Stimulated activated CD8-positive, alpha-beta memory T cell treated with anti-CD3 and anti-CD28 coated beads, Interleukin-2, amount 100 ng/mL, for 48 hours (primary cell): ENCODE measurements around the gene RPS15.
"Not testable (repeated sequence)": the region's sequence is repeated elsewhere in the genome, so short reads cannot be mapped to it uniquely, and the experiment has no call there.

Experiments
- DNase-seq, 2 donors: peaks; one replicate each; pipeline ENCODE4 v3.0.0-alpha.2; 2020; ENCODE audit warnings: low read depth in 2 of 2

RPS15 gene

DNA sequence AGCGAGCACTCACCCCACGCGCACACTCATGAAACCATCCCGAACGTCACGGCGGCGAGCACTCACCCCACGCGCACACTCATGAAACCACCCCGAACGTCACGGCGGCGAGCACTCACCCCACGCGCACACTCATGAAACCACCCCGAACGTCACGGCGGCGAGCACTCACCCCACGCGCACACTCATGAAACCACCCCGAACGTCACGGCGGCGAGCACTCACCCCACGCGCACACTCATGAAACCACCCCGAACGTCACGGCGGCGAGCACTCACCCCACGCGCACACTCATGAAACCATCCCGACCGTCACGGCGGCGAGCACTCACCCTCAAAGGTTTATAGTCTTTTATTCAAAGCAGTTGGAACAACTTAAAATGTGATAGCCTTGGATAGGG lies 18.1 kb upstream of the RPS15 start:
- not testable (repeated sequence) for DNase-seq

DNA sequence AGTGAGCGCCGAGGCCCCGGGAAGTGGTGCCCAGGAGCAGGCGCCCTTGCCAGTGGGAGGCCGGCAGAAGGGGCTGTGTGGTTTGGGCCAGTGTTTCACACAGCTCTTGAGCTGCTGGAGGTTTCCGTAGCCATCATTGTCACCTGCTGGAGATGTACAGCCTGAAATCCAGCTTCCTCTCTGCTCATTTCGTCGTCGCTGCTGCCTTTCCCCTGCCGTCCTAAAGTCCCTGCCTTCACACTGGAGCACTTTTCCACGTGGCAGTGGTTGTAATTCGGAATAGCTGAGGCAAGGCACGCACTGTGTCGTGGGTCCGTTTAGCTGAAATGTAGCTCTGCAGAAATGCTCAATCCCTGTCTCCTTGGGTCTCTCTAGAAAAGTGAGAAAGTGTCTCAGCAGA lies 17.6 kb upstream of the RPS15 start:
- DNase-seq, result no peak

DNA sequence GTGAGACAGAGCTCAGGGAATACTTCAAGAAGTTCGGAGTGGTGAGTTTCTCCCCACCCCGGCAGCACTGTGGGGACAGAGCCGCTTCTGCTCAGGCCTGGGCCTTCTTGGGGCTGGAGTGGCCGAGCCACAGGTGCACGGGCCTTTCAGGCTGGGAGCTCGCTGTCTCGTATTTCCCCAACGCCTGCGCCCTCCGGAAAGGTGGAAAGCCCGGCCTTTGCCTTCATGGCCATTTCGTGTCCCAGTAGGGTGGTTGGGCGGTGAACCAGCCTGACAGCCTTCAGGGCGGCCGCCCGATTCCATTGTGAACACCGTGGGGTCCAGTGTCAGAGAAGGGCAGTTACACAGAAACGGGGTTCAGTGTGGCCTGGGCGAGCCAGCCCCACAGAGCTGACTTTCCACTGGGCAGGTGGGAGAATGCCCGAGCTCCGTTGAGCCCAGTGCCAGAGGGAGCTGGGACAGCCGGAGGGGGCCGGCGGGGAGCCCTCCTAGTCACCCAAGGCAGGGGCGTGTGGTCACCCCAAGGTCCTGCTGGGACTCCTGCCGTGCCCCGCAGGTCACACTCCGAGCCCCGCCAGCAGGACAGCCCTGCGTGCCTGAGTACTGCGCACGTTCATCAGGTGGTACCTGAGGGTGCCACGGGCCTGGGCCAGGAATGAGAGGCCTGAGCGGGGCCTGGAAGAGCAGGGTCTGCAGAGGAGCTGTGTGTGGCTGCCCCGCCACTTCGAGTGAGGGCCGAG lies 16.8 kb upstream of the RPS15 start:
- no peak for DNase-seq

DNA sequence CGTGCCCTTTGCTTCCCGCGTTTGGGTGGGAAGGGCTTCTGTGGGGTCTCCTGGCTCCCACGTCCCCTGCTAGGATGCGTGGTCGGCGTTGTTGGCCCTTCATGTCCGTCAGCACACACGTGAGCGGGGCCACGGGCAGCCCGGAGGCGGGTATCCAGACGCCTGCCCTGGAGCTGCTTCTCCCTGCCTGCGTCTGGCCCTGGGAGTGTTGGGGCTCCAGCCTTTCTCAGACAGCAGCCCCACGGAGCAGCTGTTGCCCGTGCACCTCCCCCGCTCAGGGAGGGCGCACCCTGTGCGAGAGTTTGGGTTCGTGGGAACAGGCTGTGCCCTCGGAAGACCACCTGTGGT lies 16.3 kb upstream of the RPS15 start:
- no peak for DNase-seq

DNA sequence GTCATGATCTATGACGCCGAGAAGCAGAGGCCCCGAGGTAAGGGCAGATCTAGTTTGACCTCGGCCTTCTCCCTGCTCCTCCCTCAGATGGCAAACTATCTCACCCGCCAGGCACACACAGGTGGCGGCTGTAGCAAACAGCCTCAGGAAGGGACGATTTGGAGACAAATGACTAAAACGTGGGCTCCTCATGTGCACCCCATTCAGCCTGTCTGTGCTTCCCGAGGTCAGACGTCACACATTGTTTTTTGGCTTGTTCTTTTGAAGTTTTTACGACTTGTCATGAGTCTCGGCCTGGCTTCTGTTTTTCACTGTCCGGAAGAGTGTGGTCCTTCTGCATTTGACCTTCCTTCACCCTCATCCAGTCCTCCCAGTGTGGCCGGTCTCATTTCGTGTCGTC lies 15.8 kb upstream of the RPS15 start:
- DNase-seq, result no peak

DNA sequence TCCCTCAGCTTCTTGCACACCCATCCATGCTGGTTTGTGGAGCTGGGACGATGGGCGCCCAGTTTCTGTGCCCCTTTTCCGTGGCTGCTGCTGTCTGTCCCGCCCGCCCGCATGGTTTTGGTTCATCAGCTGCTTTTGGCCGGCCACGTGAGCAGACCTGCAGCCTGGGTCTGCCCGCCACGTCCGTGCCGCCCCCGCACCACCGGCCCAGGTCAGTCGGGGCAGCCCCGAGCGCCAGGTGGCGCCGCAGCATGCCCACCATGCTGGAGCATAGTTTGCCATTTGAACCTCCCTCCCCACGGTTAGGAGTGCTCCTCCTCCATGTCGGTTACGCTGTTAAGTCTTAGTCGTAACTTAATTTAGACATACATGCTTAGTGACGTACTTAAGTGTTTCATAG lies 15.3 kb upstream of the RPS15 start:
- no peak for DNase-seq

DNA sequence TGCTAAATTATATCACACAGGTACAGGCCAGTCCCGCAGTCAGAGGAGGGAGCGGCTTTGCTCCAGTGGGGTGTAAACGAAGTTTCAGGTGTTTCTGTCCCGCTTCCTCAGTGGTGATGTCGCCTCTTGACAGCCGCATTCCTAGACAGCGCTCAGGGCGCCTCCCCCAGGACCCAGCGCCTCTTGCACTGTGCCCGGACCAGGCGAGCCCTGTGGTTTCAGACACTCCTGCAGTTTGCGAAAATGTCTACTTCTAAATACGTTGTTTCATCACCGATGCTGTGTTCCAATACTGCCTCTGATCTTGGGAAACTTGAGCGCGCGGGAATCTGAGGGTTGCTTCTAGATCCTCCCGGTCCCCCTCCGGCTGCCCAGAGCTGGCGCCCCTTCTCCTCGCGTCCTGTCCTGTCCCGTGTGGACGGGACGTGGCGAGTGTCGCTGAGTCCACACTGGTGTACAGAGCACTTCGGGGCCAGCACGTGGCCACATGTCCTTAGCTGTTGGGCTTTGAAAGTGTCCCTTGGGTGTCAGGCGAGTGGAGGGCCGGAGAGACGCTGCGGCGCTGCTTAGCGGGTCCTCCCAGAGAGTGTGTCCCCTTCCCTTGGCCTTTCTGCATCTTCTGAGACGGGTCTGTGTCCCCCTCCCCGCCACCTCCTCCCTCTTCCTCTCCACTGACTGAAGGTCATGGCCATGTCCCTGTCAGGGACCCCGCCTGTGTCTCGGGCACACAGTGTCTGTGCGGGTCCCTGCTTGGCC lies 14.6 kb upstream of the RPS15 start:
- no peak for DNase-seq

DNA sequence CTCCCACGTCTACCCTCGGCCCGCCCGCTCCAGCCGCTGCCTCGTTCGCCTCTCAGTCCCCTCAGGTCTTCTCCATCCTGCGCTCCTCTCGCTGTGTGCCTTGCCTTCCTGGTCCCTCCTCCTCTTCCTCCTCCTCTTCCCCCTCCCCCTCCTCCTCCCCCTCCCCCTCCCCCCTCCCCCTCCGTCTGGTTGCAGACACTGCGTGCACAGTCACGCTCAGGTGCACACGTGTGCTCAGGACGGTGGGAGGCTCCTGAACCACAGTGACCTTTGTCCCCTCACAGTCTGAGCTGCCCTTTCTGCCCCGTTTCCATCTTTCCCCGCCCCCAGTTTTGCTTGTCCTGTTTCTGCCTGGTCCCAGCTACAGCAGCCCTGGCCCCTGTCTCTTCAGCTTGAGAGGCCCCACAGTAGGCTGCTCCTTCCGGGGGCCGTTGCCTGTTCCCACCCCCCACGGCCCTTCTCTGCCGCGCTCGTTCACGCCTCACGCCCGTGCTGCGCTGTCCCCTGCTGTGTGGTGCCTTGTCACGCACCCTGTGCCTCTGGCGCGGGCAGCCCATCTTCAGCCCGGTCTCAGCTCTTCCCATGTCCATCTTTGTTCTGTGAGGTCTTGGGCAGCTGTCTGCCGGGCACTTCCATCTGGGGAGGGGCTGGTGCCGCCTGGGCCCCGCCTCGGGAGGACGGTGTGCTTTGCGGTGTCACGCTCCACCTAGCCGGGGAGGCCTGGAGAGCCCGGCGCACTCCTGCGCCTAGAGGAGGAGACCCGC lies 13.8 kb upstream of the RPS15 start:
- DNase-seq, result no peak

DNA sequence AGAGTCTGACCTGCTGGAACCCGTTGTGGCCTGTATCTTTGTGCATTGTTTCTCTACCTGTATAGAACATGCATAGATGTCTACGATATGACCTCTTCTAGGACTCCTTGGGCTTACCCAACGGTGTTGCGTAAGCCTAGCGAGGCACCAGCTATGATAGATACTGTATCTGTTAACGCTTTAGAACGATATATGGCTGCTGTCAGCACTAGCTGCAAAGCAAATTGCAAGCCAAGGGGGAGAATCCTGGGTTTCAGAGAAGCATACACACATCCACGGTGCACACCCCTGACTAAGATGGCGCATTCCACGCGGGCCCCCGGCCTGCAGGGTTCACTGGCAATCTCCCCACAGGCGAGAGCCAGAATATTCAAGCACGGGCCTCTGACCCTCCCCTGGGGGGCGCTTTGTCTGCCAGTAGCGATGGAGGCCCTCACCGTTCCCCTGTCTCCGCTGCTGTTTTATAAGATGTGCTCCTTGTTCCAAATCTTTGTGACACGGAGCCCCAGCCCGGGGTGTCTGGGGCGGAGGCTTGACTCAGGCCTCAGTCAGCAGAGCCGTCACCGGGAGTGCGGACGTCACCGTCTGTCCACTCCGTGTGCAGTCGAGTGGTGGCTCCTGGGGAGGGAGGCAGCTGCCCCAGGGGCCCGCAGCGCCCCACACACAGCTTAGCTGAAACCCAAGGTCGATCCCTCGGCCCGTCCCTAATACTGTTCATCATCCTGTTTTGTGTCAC lies 12.9 kb upstream of the RPS15 start:
- no peak for DNase-seq

DNA sequence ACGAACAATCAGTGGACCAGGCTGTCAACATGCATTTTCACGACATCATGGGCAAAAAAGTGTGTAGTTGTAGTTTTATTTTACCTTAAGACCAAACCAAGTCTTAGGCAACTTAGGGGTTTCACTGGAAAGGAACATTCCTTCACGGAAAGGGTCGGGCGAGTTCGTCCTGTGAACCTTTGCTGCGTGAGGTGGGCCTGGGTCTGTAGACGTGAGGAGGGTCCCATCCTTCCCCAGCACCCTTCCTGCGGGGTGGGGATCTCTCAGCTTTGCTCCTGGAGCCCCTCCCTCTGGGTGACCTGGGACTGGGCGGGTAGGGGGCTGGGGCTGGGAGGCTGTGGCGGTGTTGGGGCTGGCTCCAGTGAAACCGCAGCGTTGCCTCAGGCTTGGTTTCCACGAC lies 12.3 kb upstream of the RPS15 start:
- DNase-seq, result no peak

DNA sequence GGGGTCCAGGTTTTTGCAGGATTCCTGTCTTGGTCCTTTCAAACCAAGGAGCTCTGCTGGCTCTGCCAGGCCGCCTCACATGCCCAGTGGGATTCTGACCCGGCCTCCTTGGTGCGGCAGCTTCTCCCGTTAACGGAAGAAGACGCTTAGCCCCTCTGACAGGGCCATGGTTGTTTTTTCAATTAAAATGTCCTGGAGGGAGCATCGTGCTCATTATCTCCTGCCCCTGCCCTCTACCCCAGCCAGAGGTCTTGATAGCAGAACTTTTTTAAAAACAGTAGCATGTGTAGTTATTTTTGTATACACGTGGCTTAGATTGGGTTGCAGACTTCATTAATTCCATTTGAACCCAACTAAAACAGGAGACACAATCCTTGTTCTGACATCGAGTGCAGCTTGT lies 11.5 kb upstream of the RPS15 start:
- DNase-seq, result no peak

DNA sequence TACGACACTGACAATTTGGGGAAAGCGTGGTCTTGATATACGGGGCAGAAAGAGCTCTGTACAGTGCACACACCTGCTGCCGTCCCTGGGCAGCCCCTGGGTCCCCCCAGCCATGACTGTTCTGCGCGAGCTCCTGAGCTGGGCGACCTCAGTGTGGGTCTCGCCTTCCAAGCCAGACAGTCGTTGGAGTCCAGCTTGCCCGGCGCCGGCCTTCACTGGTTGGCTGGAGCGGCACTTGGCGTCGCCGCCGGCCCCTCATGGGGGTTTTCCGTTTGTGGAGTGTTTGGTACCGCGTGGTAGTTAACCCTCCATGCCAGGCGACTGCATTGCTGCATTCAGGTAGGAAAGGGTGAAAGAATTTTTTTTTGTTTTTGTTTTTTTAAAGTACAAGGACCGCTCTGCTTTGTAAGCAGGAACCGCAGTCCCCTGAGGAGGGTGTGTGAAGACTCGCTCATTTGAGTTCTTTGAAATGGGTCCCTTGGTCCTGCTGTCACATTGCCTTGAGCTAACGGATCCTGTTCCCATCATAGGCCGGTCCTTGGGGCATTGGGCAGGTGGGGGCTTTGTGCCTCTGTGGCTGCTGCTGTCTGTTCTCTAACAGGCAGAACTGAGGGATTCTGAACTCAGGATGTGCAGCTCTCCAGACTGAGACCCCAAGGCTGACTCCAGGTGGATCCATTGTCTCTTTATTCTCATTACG lies 10.8 kb upstream of the RPS15 start:
- DNase-seq, result no peak

DNA sequence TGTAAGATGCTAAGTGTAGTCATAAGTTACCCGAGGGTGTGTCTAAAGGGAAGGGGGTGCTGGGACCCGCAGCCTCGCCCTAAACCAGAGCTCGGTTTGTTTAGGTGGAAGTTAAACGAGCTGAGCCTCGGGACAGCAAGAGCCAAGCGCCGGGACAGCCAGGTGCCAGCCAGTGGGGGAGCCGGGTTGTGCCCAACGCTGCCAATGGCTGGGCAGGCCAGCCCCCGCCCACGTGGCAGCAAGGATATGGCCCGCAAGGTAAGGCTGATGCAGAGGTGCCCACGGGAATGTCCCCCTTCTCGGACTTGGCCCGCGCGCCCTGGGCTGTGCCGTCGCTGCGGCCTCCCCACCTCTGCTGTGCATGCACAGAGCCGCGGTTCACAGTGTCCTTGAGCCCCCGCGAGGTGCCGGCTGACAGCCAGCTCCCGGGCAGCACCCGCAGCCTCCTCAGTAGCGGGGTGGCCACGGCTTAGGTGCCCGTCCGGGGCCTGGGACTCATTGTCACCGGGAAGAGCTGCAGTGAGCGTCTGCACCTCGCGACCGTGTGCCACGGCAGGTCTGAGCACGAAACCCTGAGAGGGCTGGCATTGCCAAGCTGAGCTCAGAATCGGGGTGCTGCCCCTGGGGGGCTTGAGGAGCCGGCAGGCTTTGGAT lies 9.3 kb upstream of the RPS15 start:
- DNase-seq, result no peak

DNA sequence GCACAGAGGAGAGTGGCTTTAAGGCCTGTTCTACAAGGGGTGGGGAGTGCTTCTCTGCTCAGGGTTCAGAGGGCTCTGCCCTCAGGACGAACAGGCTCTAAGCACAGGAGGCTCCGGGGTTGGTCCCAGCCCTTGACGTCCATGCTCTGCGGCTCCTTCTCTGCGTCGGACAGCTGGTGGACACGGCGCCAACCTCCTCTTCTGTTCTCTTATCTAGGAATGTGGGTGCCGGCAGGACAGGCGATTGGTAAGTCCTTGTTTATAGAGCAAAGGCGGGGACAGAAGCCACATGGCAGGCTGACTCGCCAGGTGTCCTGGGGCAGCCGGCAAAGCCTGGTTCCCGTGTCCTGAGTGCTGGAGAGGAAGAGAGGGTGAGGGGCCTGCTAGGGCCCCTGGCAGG lies 8.4 kb upstream of the RPS15 start:
- no peak for DNase-seq

DNA sequence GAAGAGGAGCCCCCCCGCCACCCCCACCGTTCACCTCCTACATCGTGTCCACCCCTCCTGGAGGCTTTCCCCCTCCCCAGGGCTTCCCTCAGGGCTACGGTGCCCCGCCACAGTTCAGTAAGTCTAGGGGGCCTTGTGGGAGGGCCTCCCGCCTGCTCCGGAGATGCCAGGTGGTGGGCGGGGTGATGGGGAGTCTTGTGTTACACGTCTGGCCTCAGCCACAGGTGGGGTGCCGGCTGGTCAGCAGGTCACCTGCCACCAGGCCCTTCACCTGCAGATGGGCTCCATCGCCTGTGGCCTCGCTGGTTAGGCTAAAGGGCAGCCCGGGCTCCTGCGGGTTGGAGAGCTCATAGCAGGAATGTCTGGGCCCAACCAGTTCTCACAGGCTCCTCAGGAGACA lies 8.0 kb upstream of the RPS15 start:
- no peak for DNase-seq

DNA sequence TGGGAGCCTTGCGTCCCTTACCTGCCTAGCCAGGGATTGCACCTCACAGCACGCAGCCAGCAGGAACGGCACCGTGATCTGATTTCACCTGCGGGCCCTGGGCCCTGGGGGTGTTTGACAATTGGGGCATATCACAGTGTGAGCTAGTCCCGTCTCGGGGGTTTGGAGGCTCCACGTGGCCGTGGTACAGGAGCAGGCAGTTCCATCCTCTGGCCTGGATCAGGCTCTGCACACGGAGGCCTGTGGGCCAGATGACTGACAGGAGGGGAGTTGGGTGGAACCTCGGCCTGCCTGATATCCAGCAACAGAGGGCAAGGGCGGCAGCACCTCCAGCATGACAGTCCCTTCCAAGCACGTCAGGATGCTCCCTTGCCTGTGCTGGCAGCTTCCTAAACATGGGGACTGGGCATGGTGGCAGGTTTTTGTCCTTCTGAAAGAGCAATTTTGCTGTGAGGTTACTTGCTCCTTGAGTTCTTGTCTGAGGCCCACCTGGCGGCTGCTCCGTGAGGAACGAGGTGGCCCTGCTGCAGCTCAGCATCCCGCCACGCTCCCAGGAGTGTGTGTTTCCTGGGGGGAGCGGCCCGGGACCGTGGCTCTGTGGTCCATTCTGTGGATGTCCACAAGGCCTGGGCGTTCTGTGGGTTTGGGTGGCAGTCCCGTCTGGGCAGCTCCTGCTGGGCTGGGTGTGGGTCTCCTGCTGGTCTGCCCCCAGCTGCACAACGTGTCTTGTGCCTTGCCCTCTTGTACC lies 6.3 kb upstream of the RPS15 start:
- no peak for DNase-seq

DNA sequence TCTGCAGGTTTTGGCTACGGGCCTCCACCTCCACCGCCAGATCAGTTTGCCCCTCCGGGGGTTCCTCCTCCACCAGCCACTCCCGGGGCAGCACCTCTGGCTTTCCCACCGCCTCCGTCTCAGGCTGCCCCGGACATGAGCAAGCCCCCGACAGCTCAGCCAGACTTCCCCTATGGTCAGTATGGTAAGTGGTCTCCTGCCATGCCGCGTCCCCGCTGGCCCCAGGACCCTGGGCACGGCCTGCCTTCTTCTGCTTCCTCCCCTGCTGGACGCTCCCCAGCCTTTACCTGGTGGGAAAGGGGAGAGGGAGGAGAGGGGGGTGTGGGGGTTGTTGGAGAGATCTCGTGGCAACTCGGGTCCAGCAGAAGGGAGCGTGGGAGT lies 5.7 kb upstream of the RPS15 start:
- no peak for DNase-seq

DNA sequence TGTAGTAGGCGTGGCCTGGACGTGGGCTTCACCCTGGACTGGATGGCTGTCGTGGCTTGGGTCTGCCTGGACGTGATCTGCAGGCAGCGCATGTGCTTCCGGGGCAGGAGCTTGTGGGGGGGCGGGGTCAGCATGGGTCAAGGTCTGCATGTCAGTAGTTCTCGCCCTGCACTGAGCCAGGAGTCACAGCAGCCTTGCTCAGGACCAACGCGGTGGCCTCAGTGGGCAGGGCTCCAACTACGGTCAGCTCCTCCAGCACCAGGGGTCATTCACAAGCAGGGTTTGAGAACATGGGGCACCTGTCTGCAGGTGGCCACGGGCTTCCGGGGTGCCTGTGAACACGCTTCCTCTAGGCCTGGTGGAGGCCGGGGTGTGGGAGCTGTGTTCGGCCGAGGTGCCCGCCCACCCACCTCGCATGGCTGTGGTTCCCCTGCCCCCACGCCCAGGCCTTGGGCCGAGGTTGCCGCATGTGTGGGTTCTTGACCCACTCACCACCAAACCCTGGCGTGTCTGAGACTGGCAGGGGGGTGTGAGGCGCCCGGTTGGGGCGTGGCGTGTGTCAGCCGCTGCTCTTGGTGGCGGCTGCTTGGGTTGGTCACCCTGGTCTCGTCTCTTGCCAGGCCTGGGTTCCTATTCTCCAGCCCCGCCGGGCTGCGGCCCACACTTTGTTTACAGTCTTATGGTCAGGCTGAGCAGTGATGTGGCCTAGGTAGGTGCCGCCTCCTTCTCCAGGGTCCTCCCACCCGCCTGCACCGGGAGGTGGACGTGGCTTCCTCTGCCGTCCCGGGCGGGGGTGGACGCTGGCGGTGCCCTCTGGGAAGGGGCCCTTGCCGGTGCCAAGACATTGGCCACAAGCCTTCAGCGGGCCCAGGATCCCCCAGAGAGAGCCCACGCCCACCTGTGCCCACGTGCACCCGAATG lies 4.8 kb upstream of the RPS15 start:
- no peak for DNase-seq

DNA sequence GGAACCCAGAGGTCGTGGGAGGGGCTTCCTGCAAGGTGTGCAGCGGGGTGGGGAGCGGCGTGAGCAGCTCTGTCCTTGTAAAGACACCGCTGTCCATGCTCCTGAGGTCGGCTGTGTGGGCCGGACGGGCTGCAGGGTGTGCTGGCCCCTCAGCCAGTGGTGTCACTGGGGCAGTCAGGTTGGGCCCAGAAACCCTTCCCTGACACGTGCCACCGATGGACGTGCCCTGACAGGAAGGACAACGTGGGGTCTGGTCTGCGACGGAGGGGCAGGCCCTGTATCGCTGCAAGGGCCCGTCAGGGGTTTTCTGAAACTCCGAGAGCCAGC lies 4.2 kb upstream of the RPS15 start:
- no peak for DNase-seq
